GM12878 (cell line): Measurements from ENCODE around the gene UNC13D. TPM values are rescaled to one million over a fixed set of nuclear protein-coding genes. Genes with fewer than 3 reads are reported as not detected.
A peak's percentile ranks its signal among the peaks of the same experiment; 100 is the strongest.

Experiments
- ATAC-seq: fragments of 200-7000 bp; cut with Tn5 transposase; 3 replicates; pipeline ENCODE4 v1.9.1; 2020; ENCODE audit warnings: mild to moderate bottlenecking, moderate library complexity
- BruUV-seq: library from RNA; stranded (reverse); fragments of 400-500 nt; replicated peaks from 2 replicates; lab custom pipeline; 2021; lab: Mats Ljungman, UMichigan
- CTCF ChIA-PET: fragments of 300-600 bp; sonication (Branson Sonifier 250); formaldehyde crosslinking; extraction: SDS; loops from one replicate; lab custom pipeline; 2021; ENCODE audit warnings: inconsistent platforms; lab: Yijun Ruan, JAX
- POLR2A ChIA-PET: fragments of 350-600 bp; formaldehyde crosslinking; extraction: SDS; loops from one replicate; lab custom pipeline; 2021; ENCODE audit warnings: inconsistent platforms; lab: Charles Lee
- RAD21 ChIA-PET: fragments of 300-600 bp; sonication (Branson Sonifier 250); formaldehyde crosslinking; loops from one replicate; lab custom pipeline; 2023; ENCODE audit warnings: antibody characterized with exemption; ENCODE audit not compliant: unreplicated experiment; lab: Charles Lee
- SMC1A ChIA-PET: fragments of 300-600 bp; sonication (Branson Sonifier 250); formaldehyde crosslinking; loops from one replicate; lab custom pipeline; 2023; ENCODE audit not compliant: unreplicated experiment, uncharacterized antibody; lab: Charles Lee
- DNase-seq: peaks from one replicate; pipeline ENCODE4 v3.0.0-alpha.2; 2011; ENCODE audit warnings: low read depth, low spot score
- FAIRE-seq: peaks from 3 replicates; lab custom pipeline; 2011; peaks lifted over from hg19 to GRCh38; lab: Jason Lieb, UNC
- H2AFZ ChIP-seq: 2 replicates; pipeline ENCODE4 v1.6.0; 2011; ENCODE audit warnings: low read depth, low read length, control low read depth; ENCODE audit not compliant: control insufficient read depth
- H3K27ac ChIP-seq: 2 replicates; pipeline ENCODE4 v1.5.1; 2011; ENCODE audit warnings: control low read depth; ENCODE audit not compliant: control insufficient read depth, insufficient read depth
- H3K27me3 ChIP-seq, 2 experiments: replicated peaks in 1 of 2; 2 replicates each; pipeline versions ENCODE4 v1.6.0 to v1.6.1; 2011; ENCODE audit warnings: low read length in 1 of 2; ENCODE audit not compliant: control insufficient read depth in 2 of 2, insufficient read depth in 2 of 2
- H3K36me3 ChIP-seq, 2 experiments: 2 replicates each; pipeline ENCODE4 v1.5.1; 2011; ENCODE audit warnings: low read length in 1 of 2; ENCODE audit not compliant: control insufficient read depth in 2 of 2, insufficient read depth in 2 of 2
- H3K4me1 ChIP-seq: 2 replicates; pipeline ENCODE4 v1.6.1; 2011; ENCODE audit warnings: mild to moderate bottlenecking, low read length, moderate library complexity, mixed read lengths; ENCODE audit not compliant: control insufficient read depth, insufficient read depth
- H3K4me2 ChIP-seq: 2 replicates; pipeline ENCODE4 v1.6.0; 2011; ENCODE audit warnings: control low read depth; ENCODE audit not compliant: control insufficient read depth, insufficient read depth
- H3K4me3 ChIP-seq: fragments of 200-600 bp; sonication (generic); 2 replicates; pipeline ENCODE4 v1.5.1; 2016
- H3K79me2 ChIP-seq: 2 replicates; pipeline ENCODE4 v1.6.0; 2011; ENCODE audit warnings: low read length; ENCODE audit not compliant: control insufficient read depth, insufficient read depth
- H3K9ac ChIP-seq: 2 replicates; pipeline ENCODE4 v1.8.0; 2011; ENCODE audit warnings: low read length, control low read depth, mixed read lengths; ENCODE audit not compliant: control insufficient read depth, insufficient read depth
- H3K9me3 ChIP-seq: replicated peaks from 3 replicates; pipeline ENCODE4 v1.5.1; 2011; ENCODE audit warnings: mild to moderate bottlenecking, low read length; ENCODE audit not compliant: control insufficient read depth, insufficient read depth
- H4K20me1 ChIP-seq: 2 replicates; pipeline ENCODE4 v1.6.0; 2011; ENCODE audit not compliant: control insufficient read depth, insufficient read depth
- BACH1 ChIP-seq: fragments of 450-650 bp; IDR thresholded peaks from 2 replicates; pipeline ENCODE4 v1.6.1; 2017; ENCODE audit warnings: mild to moderate bottlenecking, borderline replicate concordance
- BHLHE40 ChIP-seq, 2 experiments: fragments of 450-650 bp in 1 of 2; IDR thresholded peaks; 2 replicates each; pipeline ENCODE4 v1.6.1; 2011 to 2017; ENCODE audit warnings: low read depth in 2 of 2, borderline replicate concordance in 1 of 2, improper control_type of control experiment in 1 of 2, low read length in 1 of 2, mild to moderate bottlenecking in 1 of 2
- EED ChIP-seq: sonication (generic); IDR thresholded peaks from 2 replicates; pipeline ENCODE4 v1.6.1; 2016; ENCODE audit warnings: antibody characterized with exemption, low read depth
- GABPA ChIP-seq: IDR thresholded peaks from 2 replicates; pipeline ENCODE4 v1.6.1; 2014; ENCODE audit warnings: antibody characterized with exemption, low read depth, mild to moderate bottlenecking, inconsistent platforms
- HDGF ChIP-seq: fragments of 450-650 bp; IDR thresholded peaks from 2 replicates; pipeline ENCODE4 v1.6.1; 2016; ENCODE audit warnings: antibody characterized with exemption
- IKZF1 ChIP-seq: fragments of 450-650 bp; conservative IDR thresholded peaks from 2 replicates; pipeline ENCODE4 v1.6.1; 2017; ENCODE audit warnings: antibody characterized with exemption, mild to moderate bottlenecking
- IKZF2 ChIP-seq, 2 experiments: fragments of 450-650 bp; IDR thresholded peaks; 2 replicates each; pipeline ENCODE4 v1.6.1; 2017; ENCODE audit warnings: mild to moderate bottlenecking in 2 of 2, moderate library complexity in 2 of 2
- MTA3 ChIP-seq: IDR thresholded peaks from 2 replicates; pipeline ENCODE4 v1.6.1; 2012; ENCODE audit warnings: low read length, inconsistent platforms, borderline replicate concordance
- MYC ChIP-seq: IDR thresholded peaks from 2 replicates; pipeline ENCODE4 v1.6.1; 2011; ENCODE audit warnings: mild to moderate bottlenecking, low read length, moderate library complexity, inconsistent platforms; ENCODE audit not compliant: insufficient read depth, insufficient replicate concordance, insufficient read length, severe bottlenecking
- NR2C2 ChIP-seq: IDR thresholded peaks from 2 replicates; pipeline ENCODE4 v1.6.1; 2011; ENCODE audit warnings: borderline replicate concordance, low read depth; ENCODE audit not compliant: control insufficient read depth, insufficient read length
- NR2F1 ChIP-seq: fragments of 450-650 bp; conservative IDR thresholded peaks from 2 replicates; pipeline ENCODE4 v1.6.1; 2017; ENCODE audit warnings: mild to moderate bottlenecking
- WGBS: methylation state at CpG from one replicate; pipeline ENCODE4 v1.1.6; 2016; ENCODE audit warnings: low lambda C conversion rate; ENCODE audit not compliant: insufficient replicate concordance, insufficient coverage; ENCODE audit errors: missing lambda C conversion rate; 5-methylcytosine and 5-hydroxymethylcytosine counted together
- in situ Hi-C: fragments of 300-500 bp; cut with MboI; formaldehyde crosslinking; loops from 9 replicates; pipeline ENCODE4 v1.14.3; 2018; ENCODE audit warnings: mixed read lengths
- intact Hi-C: fragments of 100-400 bp; cut with micrococcal nuclease; formaldehyde crosslinking; loops from one replicate; pipeline ENCODE4 v1.14.2; 2022; ENCODE audit not compliant: unreplicated experiment
- polyA plus RNA-seq, 11 experiments: library from polyadenylated mRNA; depleted of rRNA in 4 of 11; unstranded in 6 of 11; stranded (reverse) in 5 of 11; fragments of >200 nt; fragmentation: Nextera tagmentation in 4 of 11; fragmentation: Illumina TruSeq in 1 of 11; extraction: Ambion mirVana in 4 of 11; extraction: Trizol in 1 of 11; gene quantifications; 1 replicate in 1 of 11; 2 replicates in 10 of 11; pipeline versions ENCODE4 v1.2.1 to v1.2.3, GENCODE V29; 2011 to 2016; ENCODE audit warnings: inconsistent platforms in 2 of 11, missing spikeins in 2 of 11, low read depth in 1 of 11
- total RNA-seq, 4 experiments: library from RNA; depleted of rRNA in 3 of 4; stranded (reverse); fragments of >200 nt in 3 of 4; fragmentation: Illumina TruSeq in 1 of 4; extraction: Trizol in 1 of 4; gene quantifications; 2 replicates each; pipeline versions ENCODE4 v1.2.1 to v1.2.3, GENCODE V29; 2013 to 2021
- TF ChIP-seq, protein P1 (sequence below), 3 experiments: IDR thresholded peaks in 2 of 3; conservative IDR thresholded peaks in 1 of 3; 2 replicates each; pipeline ENCODE4 v1.5.1; 2011; ENCODE audit warnings: low read depth in 3 of 3, low read length in 3 of 3, mild to moderate bottlenecking in 3 of 3, control low read depth in 2 of 3, moderate library complexity in 2 of 3, inconsistent platforms in 1 of 3, mixed read lengths in 1 of 3; ENCODE audit not compliant: control insufficient read depth in 2 of 3, insufficient read depth in 1 of 3; ENCODE audit errors: extremely low read depth in 1 of 3
- TF ChIP-seq, protein P2 (sequence below): fragments of 450-650 bp; formaldehyde crosslinking; IDR thresholded peaks from 2 replicates; pipeline ENCODE4 v1.5.0; 2022; ENCODE audit warnings: mild to moderate bottlenecking, missing genetic modification characterization
- TF ChIP-seq, protein P3 (sequence below): fragments of 450-650 bp; IDR thresholded peaks from 2 replicates; pipeline ENCODE4 v1.6.1; 2017; ENCODE audit warnings: low read depth, mild to moderate bottlenecking, moderate library complexity

The UNC13D gene
- total and polyA plus RNA-seq, 10 of the 15 experiments (the other 5 are each of a cell fraction or from before 2014, with no cell fraction given): 0.32 to 63.9 (median 25.2) TPM

DNA sequence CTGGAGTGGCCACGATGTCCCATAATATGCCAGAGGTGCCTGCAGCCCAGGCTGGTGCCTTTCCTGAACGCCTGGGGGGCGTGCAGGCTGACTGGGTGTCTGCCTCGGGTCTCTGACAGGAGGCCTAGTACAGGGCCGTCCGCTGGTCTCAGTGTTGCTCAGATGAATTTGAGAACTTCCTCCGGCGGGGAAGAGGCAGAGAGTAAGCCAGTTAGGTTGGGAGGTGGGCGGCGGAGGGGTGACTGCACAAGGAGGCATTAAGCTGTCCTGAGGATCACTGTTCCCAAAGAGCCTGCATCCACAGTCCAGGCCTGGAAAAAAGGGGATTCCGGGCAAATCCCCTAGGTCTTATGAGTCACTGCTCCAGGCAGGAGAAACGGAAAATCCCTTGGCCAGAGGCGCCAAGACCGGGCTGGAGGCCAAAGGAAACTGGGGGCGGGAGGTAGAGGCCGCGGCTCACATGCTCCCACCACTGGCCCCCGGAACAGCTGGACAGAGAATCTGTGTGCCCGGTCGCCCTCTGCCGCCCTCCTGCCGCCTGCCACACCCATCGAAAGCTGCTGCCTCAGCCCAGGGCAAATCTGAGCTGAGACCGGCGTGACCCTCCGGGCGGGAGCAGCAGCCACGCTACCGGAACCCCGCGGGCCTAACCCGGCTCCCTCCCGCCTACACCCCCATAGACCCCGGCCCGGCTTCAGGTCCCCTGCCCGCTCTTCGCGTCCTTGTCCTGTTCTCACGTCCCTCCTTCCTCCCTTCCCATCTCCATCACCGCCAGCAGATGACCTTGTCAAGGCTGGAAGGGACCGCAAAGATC lies 32.9 kb upstream of the UNC13D start:
- H3K4me1 ChIP-seq: peaks cover 25% of the 10 kb centered on the region
- FAIRE-seq (no peak), DNase-seq (no peak), ATAC-seq (peak; percentile 59)
- H3K27me3 ChIP-seq: peaks cover 2% of the 10 kb centered on the region in 2 experiments
- RAD21 ChIA-PET: interaction anchor here (1.6 to 2.4 kb wide), 3 partner anchors 18 to 31 kb away, joined by 5 to 16 read pairs (median 11); partner anchors contain the start of gene WBP2
- peak overlapping the region; percentile 24; the same call in 1 of the 2 replicates for H3K9ac ChIP-seq
- SMC1A ChIA-PET: interaction anchor here (0.5 to 1.9 kb wide), 5 partner anchors 18 to 278 kb away, joined by 3 to 8 read pairs (median 3); partner anchors contain the start of genes GALK1 and WBP2
- in situ Hi-C loops (no loop called here), intact Hi-C loops (no loop called here)
- no peak overlapping the region for H3K27ac ChIP-seq
- CTCF ChIA-PET: interaction anchor here (0.6 to 7.9 kb wide), 15 partner anchors 10 to 603 kb away, joined by 3 to 81 read pairs (median 4); partner anchors contain the start of genes GALK1, TRIM65 and WBP2
- peak overlapping the region; percentile 61 for H2AFZ ChIP-seq
- H3K4me2 ChIP-seq: peak overlapping the region; percentile 92
- no TSS peak for BruUV-seq
- 5% methylated on average over 29 of the region's 41 CpGs for WGBS
- POLR2A ChIA-PET: interaction anchor here (0.6 to 3.7 kb wide), 7 partner anchors 12 to 112 kb away, joined by 3 to 27 read pairs (median 3); partner anchors contain the start of gene GALK1
- peak overlapping the region; percentile 39; the same call in 1 of the 2 replicates for H3K4me3 ChIP-seq
- H3K79me2 ChIP-seq: no peaks in the 10 kb centered on the region
- H3K36me3 ChIP-seq: no peaks in the 10 kb centered on the region
- no peaks in the 10 kb centered on the region for H3K9me3 ChIP-seq
- TF ChIP-seq MYC (no peak), IKZF1 (peak; percentile 76), NR2F1 (no peak; the same call in 1 of the 2 replicates), GABPA (no peak), HDGF (0 out of 2 replicates have a peak, but pooled peaks have one; percentile 46), BHLHE40 (IDR thresholded peaks at IDR 0.05; ENCODE audit: borderline replicate concordance in 1 of 2, low read depth in 2 of 2, low read length in 1 of 2) (peak in 1 of 2 experiments; percentile 4; a peak in 1 of 4 replicates), MTA3 (no peak), NR2C2 (no peak), EED (peak; percentile 41; the same call in 1 of the 2 replicates), BACH1 (0 out of 2 replicates have a peak, but pooled peaks have one; percentile 25), IKZF2 (IDR thresholded peaks at IDR 0.05) (peak; percentile 40 to 54)
- TF ChIP-seq, protein P1, sequence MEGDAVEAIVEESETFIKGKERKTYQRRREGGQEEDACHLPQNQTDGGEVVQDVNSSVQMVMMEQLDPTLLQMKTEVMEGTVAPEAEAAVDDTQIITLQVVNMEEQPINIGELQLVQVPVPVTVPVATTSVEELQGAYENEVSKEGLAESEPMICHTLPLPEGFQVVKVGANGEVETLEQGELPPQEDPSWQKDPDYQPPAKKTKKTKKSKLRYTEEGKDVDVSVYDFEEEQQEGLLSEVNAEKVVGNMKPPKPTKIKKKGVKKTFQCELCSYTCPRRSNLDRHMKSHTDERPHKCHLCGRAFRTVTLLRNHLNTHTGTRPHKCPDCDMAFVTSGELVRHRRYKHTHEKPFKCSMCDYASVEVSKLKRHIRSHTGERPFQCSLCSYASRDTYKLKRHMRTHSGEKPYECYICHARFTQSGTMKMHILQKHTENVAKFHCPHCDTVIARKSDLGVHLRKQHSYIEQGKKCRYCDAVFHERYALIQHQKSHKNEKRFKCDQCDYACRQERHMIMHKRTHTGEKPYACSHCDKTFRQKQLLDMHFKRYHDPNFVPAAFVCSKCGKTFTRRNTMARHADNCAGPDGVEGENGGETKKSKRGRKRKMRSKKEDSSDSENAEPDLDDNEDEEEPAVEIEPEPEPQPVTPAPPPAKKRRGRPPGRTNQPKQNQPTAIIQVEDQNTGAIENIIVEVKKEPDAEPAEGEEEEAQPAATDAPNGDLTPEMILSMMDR (IDR thresholded peaks at IDR 0.05 in 2 of 3, conservative IDR thresholded peaks at IDR 0.05 in 1 of 3; ENCODE audit: control insufficient read depth in 2 of 3, extremely low read depth in 1 of 3, insufficient read depth in 1 of 3, low read depth in 3 of 3, low read length in 3 of 3): peak in 1 of 3 experiments; percentile 40; a peak in 1 of 6 replicates
- TF ChIP-seq, protein P2, sequence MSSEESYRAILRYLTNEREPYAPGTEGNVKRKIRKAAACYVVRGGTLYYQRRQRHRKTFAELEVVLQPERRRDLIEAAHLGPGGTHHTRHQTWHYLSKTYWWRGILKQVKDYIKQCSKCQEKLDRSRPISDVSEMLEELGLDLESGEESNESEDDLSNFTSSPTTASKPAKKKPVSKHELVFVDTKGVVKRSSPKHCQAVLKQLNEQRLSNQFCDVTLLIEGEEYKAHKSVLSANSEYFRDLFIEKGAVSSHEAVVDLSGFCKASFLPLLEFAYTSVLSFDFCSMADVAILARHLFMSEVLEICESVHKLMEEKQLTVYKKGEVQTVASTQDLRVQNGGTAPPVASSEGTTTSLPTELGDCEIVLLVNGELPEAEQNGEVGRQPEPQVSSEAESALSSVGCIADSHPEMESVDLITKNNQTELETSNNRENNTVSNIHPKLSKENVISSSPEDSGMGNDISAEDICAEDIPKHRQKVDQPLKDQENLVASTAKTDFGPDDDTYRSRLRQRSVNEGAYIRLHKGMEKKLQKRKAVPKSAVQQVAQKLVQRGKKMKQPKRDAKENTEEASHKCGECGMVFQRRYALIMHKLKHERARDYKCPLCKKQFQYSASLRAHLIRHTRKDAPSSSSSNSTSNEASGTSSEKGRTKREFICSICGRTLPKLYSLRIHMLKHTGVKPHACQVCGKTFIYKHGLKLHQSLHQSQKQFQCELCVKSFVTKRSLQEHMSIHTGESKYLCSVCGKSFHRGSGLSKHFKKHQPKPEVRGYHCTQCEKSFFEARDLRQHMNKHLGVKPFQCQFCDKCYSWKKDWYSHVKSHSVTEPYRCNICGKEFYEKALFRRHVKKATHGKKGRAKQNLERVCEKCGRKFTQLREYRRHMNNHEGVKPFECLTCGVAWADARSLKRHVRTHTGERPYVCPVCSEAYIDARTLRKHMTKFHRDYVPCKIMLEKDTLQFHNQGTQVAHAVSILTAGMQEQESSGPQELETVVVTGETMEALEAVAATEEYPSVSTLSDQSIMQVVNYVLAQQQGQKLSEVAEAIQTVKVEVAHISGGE: no peak
- TF ChIP-seq, protein P3, sequence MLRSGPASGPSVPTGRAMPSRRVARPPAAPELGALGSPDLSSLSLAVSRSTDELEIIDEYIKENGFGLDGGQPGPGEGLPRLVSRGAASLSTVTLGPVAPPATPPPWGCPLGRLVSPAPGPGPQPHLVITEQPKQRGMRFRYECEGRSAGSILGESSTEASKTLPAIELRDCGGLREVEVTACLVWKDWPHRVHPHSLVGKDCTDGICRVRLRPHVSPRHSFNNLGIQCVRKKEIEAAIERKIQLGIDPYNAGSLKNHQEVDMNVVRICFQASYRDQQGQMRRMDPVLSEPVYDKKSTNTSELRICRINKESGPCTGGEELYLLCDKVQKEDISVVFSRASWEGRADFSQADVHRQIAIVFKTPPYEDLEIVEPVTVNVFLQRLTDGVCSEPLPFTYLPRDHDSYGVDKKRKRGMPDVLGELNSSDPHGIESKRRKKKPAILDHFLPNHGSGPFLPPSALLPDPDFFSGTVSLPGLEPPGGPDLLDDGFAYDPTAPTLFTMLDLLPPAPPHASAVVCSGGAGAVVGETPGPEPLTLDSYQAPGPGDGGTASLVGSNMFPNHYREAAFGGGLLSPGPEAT: peak; percentile 63; the same call in 1 of the 2 replicates
- H4K20me1 ChIP-seq: no peaks in the 10 kb centered on the region
